ENCODE data around the gene GPR33.
A peak's percentile ranks its signal among the peaks of the same experiment; 100 is the strongest.

The GPR33 gene

GRCh38 chr14:31449971-31450610 lies 37.7 kb downstream of the GPR33 start:
- TF ChIP-seq RARB (CRISPR knock-in tag; IDR thresholded peaks at IDR 0.05): no peak
- peak; percentile 87 for ATAC-seq

DNA sequence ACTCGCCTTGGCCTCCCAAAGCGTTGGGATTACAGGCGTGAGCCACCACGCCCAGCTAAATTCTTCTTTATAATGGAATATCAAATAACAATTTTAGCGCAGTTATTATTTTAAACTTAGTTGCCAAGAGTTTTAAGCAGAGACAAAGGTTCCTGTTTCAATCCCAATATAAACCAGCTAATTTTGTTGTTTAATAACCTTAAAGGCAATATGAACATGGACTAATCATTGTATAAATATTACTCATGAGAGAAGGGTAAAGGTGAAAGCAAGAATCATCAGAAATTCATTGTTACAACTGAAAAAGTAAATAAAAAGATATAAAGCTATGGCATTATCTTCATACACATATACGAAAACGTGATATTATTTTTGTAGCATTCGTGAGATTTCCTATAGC lies 38.7 kb downstream of the GPR33 start:
- ATAC-seq: no peak

DNA sequence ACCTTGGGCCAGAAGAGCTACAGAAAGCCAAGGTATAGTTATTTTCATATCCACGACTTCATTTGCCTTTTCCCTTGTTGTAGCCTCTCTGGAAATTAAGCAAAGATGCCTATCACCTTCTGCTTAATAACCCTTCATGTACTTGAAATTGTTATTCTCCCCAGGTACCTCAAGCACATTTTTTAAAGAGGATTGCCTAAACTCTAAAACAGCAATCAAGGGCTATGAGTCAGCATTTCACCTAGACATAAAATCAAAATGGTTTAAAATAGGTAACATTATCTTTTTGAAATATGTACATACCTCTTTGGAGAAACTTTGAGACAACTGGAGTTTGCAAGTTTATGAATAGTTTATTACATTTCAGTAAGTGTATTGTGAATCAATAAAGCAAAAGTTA lies 42.1 kb downstream of the GPR33 start:
- ATAC-seq: no peak
- TF ChIP-seq CSRNP3 (CRISPR knock-in tag; IDR thresholded peaks at IDR 0.05) (no peak), ZFP30 (CRISPR knock-in tag; IDR thresholded peaks at IDR 0.05) (no peak), SNAI2 (CRISPR knock-in tag; IDR thresholded peaks at IDR 0.05) (no peak), ZC3H10 (CRISPR knock-in tag; IDR thresholded peaks at IDR 0.05) (no peak), ZNF8 (CRISPR knock-in tag; IDR thresholded peaks at IDR 0.05) (no peak), ISL1 (CRISPR knock-in tag; IDR thresholded peaks at IDR 0.05) (no peak), BACH2 (CRISPR knock-in tag; IDR thresholded peaks at IDR 0.05; ENCODE audit: borderline replicate concordance) (no peak)
- TF ChIP-seq, protein P1, sequence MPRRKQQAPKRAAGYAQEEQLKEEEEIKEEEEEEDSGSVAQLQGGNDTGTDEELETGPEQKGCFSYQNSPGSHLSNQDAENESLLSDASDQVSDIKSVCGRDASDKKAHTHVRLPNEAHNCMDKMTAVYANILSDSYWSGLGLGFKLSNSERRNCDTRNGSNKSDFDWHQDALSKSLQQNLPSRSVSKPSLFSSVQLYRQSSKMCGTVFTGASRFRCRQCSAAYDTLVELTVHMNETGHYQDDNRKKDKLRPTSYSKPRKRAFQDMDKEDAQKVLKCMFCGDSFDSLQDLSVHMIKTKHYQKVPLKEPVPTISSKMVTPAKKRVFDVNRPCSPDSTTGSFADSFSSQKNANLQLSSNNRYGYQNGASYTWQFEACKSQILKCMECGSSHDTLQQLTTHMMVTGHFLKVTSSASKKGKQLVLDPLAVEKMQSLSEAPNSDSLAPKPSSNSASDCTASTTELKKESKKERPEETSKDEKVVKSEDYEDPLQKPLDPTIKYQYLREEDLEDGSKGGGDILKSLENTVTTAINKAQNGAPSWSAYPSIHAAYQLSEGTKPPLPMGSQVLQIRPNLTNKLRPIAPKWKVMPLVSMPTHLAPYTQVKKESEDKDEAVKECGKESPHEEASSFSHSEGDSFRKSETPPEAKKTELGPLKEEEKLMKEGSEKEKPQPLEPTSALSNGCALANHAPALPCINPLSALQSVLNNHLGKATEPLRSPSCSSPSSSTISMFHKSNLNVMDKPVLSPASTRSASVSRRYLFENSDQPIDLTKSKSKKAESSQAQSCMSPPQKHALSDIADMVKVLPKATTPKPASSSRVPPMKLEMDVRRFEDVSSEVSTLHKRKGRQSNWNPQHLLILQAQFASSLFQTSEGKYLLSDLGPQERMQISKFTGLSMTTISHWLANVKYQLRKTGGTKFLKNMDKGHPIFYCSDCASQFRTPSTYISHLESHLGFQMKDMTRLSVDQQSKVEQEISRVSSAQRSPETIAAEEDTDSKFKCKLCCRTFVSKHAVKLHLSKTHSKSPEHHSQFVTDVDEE (CRISPR knock-in tag; IDR thresholded peaks at IDR 0.05): no peak
- TF ChIP-seq, protein P2, sequence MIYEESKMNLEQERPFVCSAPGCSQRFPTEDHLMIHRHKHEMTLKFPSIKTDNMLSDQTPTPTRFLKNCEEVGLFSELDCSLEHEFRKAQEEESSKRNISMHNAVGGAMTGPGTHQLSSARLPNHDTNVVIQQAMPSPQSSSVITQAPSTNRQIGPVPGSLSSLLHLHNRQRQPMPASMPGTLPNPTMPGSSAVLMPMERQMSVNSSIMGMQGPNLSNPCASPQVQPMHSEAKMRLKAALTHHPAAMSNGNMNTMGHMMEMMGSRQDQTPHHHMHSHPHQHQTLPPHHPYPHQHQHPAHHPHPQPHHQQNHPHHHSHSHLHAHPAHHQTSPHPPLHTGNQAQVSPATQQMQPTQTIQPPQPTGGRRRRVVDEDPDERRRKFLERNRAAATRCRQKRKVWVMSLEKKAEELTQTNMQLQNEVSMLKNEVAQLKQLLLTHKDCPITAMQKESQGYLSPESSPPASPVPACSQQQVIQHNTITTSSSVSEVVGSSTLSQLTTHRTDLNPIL (CRISPR knock-in tag; IDR thresholded peaks at IDR 0.05; ENCODE audit: low read depth): no peak

More for the DNA sequence above, 38.7 kb downstream of the GPR33 start:
- TF ChIP-seq TCF4 (CRISPR knock-in tag; IDR thresholded peaks at IDR 0.05; ENCODE audit: borderline replicate concordance) (no peak), ISL1 (CRISPR knock-in tag; IDR thresholded peaks at IDR 0.05) (no peak), RARB (CRISPR knock-in tag; IDR thresholded peaks at IDR 0.05) (no peak), ZFP30 (CRISPR knock-in tag; IDR thresholded peaks at IDR 0.05) (no peak), OSR1 (CRISPR knock-in tag; IDR thresholded peaks at IDR 0.05) (no peak), ZFP3 (CRISPR knock-in tag; IDR thresholded peaks at IDR 0.05) (no peak)

DNA sequence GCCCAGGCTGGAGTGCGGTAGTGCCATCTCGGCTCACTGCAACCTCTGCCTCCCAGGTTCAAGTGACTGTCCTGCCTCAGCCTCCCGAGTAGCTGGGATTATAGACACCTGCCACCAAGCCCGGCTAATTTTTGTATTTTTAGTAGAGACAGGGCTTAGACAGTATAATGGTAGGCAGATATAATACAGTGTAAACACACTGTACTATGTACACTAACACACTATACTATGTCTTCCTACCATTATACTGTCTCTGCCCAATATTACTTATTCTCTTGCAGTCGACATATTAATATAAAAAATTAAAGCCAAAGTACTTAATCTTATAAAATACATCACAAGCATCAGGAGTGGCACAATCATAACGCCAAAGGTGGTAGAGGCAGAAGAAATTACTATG lies 45.6 kb downstream of the GPR33 start:
- TF ChIP-seq, protein P3, sequence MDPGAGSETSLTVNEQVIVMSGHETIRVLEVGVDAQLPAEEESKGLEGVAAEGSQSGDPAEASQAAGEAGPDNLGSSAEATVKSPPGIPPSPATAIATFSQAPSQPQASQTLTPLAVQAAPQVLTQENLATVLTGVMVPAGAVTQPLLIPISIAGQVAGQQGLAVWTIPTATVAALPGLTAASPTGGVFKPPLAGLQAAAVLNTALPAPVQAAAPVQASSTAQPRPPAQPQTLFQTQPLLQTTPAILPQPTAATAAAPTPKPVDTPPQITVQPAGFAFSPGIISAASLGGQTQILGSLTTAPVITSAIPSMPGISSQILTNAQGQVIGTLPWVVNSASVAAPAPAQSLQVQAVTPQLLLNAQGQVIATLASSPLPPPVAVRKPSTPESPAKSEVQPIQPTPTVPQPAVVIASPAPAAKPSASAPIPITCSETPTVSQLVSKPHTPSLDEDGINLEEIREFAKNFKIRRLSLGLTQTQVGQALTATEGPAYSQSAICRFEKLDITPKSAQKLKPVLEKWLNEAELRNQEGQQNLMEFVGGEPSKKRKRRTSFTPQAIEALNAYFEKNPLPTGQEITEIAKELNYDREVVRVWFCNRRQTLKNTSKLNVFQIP (CRISPR knock-in tag; IDR thresholded peaks at IDR 0.05; ENCODE audit: borderline replicate concordance, low read depth): no peak
- TF ChIP-seq ARNTL (CRISPR knock-in tag; IDR thresholded peaks at IDR 0.05; ENCODE audit: borderline replicate concordance, low read depth): no peak
- TF ChIP-seq BACH2 (CRISPR knock-in tag; IDR thresholded peaks at IDR 0.05; ENCODE audit: borderline replicate concordance): no peak
- TF ChIP-seq ISL1 (CRISPR knock-in tag; IDR thresholded peaks at IDR 0.05): no peak
- no peak for TF ChIP-seq ZNF8 (CRISPR knock-in tag; IDR thresholded peaks at IDR 0.05)
- no peak for ATAC-seq

DNA sequence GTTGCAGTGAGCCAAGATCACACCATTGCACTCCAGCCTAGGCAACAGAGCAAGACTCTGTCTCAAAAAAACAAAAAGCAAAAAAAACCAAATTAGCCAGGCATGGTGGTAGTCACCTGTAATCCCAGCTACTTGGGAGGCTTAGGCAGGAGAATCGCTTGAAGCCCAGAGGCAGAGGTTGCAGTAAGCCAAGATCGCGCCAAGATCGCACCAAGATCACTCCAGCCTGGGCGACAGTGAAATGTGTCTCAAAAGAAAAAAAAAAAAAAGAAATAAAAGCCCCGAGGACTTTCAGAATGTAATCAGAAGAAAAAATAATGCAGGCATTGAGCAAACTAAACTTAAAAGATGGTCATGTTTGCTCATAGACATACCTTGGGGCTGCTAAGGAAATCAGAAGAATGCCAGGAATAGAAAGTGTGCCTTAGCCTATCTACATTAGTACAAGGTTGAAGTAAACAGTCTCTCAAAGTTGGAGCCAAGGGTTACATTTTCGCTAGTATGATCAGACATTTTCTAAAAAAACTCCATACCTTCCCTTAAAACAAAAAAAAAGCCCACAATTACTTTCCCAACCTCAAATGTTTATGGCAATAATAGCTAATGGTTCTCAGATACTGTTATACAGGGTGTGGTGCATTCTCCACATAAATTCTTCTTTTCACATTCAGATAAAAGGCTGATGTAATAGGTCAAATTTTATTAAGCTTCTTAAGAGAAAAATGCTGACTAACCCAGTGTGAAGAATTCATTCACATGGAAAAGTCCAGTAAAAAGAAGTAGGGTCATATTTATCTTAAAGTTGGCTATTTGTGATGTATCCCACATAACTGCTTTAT lies 46.3 kb downstream of the GPR33 start:
- ATAC-seq: peak; percentile 40
- peak; percentile 87 for TF ChIP-seq ISL1 (CRISPR knock-in tag; IDR thresholded peaks at IDR 0.05)
- TF ChIP-seq TCF4 (CRISPR knock-in tag; IDR thresholded peaks at IDR 0.05; ENCODE audit: borderline replicate concordance): no peak

All from SK-N-SH treated with all-trans-retinoic acid at 6 μM for 48 hours (cell line).